ENCODE results near the gene ITPR1. TPM values are rescaled to one million over a fixed set of nuclear protein-coding genes. Genes with fewer than 3 reads are reported as not detected.
"Not testable (repeated sequence)": the region's sequence is repeated elsewhere in the genome, so short reads cannot be mapped to it uniquely, and the experiment has no call there.

ITPR1 gene
- total and polyA plus RNA-seq, 4 donors: 3.7 to 39.4 (median 8.2) TPM

DNA sequence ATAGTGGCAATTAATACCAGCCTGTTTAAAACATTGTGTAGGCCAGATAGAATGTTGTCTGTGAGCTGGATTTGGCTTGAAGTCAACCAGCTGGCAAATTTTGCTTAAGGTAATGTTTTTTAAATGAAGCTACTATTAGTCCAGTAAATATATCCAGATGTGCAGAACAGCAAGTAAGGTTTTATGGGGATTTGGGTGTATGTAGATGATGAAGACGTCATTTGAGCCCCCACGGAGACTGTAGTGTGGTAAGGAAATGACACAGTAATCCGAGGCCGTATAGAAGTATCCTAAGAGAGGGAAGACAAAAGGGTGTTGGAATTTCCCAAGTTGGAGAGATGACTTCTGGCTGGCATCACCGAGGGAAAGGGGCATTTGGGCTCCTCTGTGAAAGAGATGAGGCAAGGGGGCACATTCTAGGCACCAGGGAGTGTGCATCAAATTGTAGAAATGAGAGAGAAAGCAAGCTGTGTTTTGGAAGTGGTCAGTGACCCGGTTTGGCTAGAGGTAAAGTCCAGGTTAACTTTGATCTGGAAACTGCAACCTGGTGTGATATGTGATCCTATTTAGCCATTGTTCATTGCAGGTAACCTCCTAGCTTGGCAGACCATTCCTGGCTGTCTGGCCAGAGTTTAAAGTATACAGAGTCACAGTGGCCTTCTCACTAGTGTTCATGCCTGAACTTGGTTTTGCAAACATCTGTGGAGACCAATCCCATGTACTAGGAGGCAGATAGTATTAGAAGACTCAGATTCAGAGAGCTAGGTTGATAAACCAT lies 104.2 kb downstream of the ITPR1 start:
- 61% methylated on average over 6 of the region's 6 CpGs for WGBS
- Histone ChIP-seq H3K9me3 (ENCODE audit: control insufficient read depth in 4 of 4, low read length in 3 of 4) (no peaks in the 10 kb centered on the region), H3K27ac (ENCODE audit: low read depth in 1 of 2, low read length in 2 of 2) (no peak overlapping the region), H3K9ac (ENCODE audit: low read depth in 1 of 2, low read length in 2 of 2) (no peak overlapping the region), H3K27me3 (ENCODE audit: control insufficient read depth in 4 of 4, insufficient read depth in 4 of 4, low read length in 3 of 4) (no peaks in the 10 kb centered on the region), H3K4me3 (ENCODE audit: low read depth in 1 of 3, low read length in 3 of 3) (no peak overlapping the region), H3K36me3 (ENCODE audit: control insufficient read depth in 4 of 4, insufficient read depth in 3 of 4, low read depth in 1 of 4, low read length in 3 of 4) (no peaks in the 10 kb centered on the region), H3K4me1 (ENCODE audit: control insufficient read depth in 4 of 4, insufficient read depth in 4 of 4, low read length in 3 of 4) (peaks cover 0 to 13% (median 10%) of the 10 kb centered on the region in 4 donors)
- no peak for DNase-seq (ENCODE audit: low spot score)
- TF ChIP-seq SP1 (IDR thresholded peaks at IDR 0.05) (peak; percentile 45), NR2F2 (IDR thresholded peaks at IDR 0.05) (no peak), HNF4A (conservative IDR thresholded peaks at IDR 0.05) (peak; percentile 74 to 83), RXRA (IDR thresholded peaks at IDR 0.05) (peak; percentile 69 to 91), RAD21 (IDR thresholded peaks at IDR 0.05) (peak in 1 of 2 donors; percentile 29), YY1 (IDR thresholded peaks at IDR 0.05) (peak; percentile 38)
- TF ChIP-seq, protein P1, sequence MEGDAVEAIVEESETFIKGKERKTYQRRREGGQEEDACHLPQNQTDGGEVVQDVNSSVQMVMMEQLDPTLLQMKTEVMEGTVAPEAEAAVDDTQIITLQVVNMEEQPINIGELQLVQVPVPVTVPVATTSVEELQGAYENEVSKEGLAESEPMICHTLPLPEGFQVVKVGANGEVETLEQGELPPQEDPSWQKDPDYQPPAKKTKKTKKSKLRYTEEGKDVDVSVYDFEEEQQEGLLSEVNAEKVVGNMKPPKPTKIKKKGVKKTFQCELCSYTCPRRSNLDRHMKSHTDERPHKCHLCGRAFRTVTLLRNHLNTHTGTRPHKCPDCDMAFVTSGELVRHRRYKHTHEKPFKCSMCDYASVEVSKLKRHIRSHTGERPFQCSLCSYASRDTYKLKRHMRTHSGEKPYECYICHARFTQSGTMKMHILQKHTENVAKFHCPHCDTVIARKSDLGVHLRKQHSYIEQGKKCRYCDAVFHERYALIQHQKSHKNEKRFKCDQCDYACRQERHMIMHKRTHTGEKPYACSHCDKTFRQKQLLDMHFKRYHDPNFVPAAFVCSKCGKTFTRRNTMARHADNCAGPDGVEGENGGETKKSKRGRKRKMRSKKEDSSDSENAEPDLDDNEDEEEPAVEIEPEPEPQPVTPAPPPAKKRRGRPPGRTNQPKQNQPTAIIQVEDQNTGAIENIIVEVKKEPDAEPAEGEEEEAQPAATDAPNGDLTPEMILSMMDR (IDR thresholded peaks at IDR 0.05; ENCODE audit: low read depth, low read length, missing input control): no peak

DNA sequence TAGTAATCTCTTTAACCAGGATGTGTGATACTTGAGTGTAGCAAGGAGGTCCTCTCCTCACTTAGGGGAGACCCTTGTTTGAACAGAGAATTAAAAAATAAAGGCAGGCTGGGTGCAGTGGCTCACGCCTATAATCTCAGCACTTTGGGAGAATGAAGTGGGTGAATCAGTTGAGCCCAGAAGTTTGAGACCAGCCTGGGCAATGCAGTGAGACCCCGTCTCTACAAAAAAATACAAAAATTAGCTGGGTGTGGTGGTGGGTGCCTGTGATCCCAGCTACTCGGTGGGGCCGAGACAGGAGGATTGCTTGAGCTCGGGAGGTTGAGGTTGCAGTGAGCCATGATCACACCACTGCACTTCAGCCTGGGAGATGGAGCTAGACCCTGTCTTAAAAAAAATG lies 105.1 kb downstream of the ITPR1 start:
- not testable (repeated sequence) for H3K36me3 ChIP-seq (ENCODE audit: control insufficient read depth in 4 of 4, insufficient read depth in 3 of 4, low read depth in 1 of 4, low read length in 3 of 4); H3K27ac ChIP-seq (ENCODE audit: low read depth in 1 of 2, low read length in 2 of 2); H3K27me3 ChIP-seq (ENCODE audit: control insufficient read depth in 4 of 4, insufficient read depth in 4 of 4, low read length in 3 of 4); H3K4me3 ChIP-seq (ENCODE audit: low read depth in 1 of 3, low read length in 3 of 3); H3K9ac ChIP-seq (ENCODE audit: low read depth in 1 of 2, low read length in 2 of 2); H3K9me3 ChIP-seq (ENCODE audit: control insufficient read depth in 4 of 4, low read length in 3 of 4); DNase-seq (ENCODE audit: low spot score)
- H3K4me1 ChIP-seq (ENCODE audit: control insufficient read depth in 4 of 4, insufficient read depth in 4 of 4, low read length in 3 of 4): peaks cover 0 to 13% (median 10%) of the 10 kb centered on the region in 4 donors
- 95% methylated on average over 5 of the region's 5 CpGs for WGBS

DNA sequence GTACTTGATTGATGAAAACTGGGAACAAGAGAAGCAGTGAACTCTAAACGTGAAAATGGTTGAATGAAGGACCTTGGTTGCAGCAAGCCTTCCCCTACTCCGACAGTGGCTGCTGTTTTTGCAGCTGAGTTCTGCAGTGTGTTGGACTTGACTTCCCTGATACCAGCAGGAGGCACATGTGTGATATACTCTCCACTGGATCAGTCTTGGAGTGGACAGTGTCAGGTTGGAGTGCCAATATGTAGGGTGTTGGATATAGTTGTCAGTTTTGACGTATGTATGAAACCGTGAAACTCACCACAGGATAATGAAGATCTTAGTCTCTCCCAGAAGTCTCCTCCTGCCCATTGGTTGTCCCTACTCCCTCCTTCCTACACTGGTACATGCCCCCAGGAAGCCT lies 106.5 kb downstream of the ITPR1 start:
- Histone ChIP-seq H3K9ac (ENCODE audit: low read depth in 1 of 2, low read length in 2 of 2) (no peak overlapping the region), H3K4me1 (ENCODE audit: control insufficient read depth in 4 of 4, insufficient read depth in 4 of 4, low read length in 3 of 4) (peaks cover 0 to 13% (median 10%) of the 10 kb centered on the region in 4 donors), H3K4me3 (ENCODE audit: low read depth in 1 of 3, low read length in 3 of 3) (no peak overlapping the region), H3K27me3 (ENCODE audit: control insufficient read depth in 4 of 4, insufficient read depth in 4 of 4, low read length in 3 of 4) (no peaks in the 10 kb centered on the region), H3K27ac (ENCODE audit: low read depth in 1 of 2, low read length in 2 of 2) (no peak overlapping the region), H3K9me3 (ENCODE audit: control insufficient read depth in 4 of 4, low read length in 3 of 4) (no peaks in the 10 kb centered on the region), H3K36me3 (ENCODE audit: control insufficient read depth in 4 of 4, insufficient read depth in 3 of 4, low read depth in 1 of 4, low read length in 3 of 4) (no peaks in the 10 kb centered on the region)
- no peak for DNase-seq (ENCODE audit: low spot score)
- 91% methylated on average over 4 of the region's 4 CpGs for WGBS
- TF ChIP-seq, protein P2, sequence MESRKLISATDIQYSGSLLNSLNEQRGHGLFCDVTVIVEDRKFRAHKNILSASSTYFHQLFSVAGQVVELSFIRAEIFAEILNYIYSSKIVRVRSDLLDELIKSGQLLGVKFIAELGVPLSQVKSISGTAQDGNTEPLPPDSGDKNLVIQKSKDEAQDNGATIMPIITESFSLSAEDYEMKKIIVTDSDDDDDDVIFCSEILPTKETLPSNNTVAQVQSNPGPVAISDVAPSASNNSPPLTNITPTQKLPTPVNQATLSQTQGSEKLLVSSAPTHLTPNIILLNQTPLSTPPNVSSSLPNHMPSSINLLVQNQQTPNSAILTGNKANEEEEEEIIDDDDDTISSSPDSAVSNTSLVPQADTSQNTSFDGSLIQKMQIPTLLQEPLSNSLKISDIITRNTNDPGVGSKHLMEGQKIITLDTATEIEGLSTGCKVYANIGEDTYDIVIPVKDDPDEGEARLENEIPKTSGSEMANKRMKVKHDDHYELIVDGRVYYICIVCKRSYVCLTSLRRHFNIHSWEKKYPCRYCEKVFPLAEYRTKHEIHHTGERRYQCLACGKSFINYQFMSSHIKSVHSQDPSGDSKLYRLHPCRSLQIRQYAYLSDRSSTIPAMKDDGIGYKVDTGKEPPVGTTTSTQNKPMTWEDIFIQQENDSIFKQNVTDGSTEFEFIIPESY (IDR thresholded peaks at IDR 0.05): no peak
- TF ChIP-seq YY1 (IDR thresholded peaks at IDR 0.05) (no peak), HNF4G (IDR thresholded peaks at IDR 0.05) (no peak), RAD21 (IDR thresholded peaks at IDR 0.05) (no peak), FOXA1 (IDR thresholded peaks at IDR 0.05) (no peak), GABPA (IDR thresholded peaks at IDR 0.05 in 1 of 2, conservative IDR thresholded peaks at IDR 0.05 in 1 of 2) (no peak), TAF1 (conservative IDR thresholded peaks at IDR 0.05) (no peak), FOXA2 (IDR thresholded peaks at IDR 0.05) (no peak), SP1 (IDR thresholded peaks at IDR 0.05) (no peak), HNF4A (conservative IDR thresholded peaks at IDR 0.05) (no peak), NR2F2 (IDR thresholded peaks at IDR 0.05) (no peak), EGR1 (IDR thresholded peaks at IDR 0.05; ENCODE audit: low read depth in 2 of 2) (no peak)
- TF ChIP-seq, protein P1 (IDR thresholded peaks at IDR 0.05; ENCODE audit: low read depth, low read length, missing input control): no peak
- TF ChIP-seq, protein P3, sequence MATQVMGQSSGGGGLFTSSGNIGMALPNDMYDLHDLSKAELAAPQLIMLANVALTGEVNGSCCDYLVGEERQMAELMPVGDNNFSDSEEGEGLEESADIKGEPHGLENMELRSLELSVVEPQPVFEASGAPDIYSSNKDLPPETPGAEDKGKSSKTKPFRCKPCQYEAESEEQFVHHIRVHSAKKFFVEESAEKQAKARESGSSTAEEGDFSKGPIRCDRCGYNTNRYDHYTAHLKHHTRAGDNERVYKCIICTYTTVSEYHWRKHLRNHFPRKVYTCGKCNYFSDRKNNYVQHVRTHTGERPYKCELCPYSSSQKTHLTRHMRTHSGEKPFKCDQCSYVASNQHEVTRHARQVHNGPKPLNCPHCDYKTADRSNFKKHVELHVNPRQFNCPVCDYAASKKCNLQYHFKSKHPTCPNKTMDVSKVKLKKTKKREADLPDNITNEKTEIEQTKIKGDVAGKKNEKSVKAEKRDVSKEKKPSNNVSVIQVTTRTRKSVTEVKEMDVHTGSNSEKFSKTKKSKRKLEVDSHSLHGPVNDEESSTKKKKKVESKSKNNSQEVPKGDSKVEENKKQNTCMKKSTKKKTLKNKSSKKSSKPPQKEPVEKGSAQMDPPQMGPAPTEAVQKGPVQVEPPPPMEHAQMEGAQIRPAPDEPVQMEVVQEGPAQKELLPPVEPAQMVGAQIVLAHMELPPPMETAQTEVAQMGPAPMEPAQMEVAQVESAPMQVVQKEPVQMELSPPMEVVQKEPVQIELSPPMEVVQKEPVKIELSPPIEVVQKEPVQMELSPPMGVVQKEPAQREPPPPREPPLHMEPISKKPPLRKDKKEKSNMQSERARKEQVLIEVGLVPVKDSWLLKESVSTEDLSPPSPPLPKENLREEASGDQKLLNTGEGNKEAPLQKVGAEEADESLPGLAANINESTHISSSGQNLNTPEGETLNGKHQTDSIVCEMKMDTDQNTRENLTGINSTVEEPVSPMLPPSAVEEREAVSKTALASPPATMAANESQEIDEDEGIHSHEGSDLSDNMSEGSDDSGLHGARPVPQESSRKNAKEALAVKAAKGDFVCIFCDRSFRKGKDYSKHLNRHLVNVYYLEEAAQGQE (IDR thresholded peaks at IDR 0.05): no peak
- TF ChIP-seq, protein P4, sequence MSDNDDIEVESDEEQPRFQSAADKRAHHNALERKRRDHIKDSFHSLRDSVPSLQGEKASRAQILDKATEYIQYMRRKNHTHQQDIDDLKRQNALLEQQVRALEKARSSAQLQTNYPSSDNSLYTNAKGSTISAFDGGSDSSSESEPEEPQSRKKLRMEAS (IDR thresholded peaks at IDR 0.05): no peak
- TF ChIP-seq, protein P5, sequence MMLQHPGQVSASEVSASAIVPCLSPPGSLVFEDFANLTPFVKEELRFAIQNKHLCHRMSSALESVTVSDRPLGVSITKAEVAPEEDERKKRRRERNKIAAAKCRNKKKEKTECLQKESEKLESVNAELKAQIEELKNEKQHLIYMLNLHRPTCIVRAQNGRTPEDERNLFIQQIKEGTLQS (IDR thresholded peaks at IDR 0.05): no peak
